Right cardiac atrium (tissue), 5 donors: ENCODE data around the gene ISOC2. TPM values are rescaled to one million over a fixed set of nuclear protein-coding genes. Genes with fewer than 3 reads are reported as not detected.

Experiments
- ATAC-seq, 2 donors: fragments of 200-7000 bp; cut with Tn5 transposase; one replicate each; pipeline versions ENCODE4 v1.8.0 to v1.9.1; 2020; ENCODE audit warnings: moderate library complexity in 2 of 2, mild to moderate bottlenecking in 1 of 2
- DNase-seq, 3 donors: peaks; one replicate each; pipeline ENCODE4 v3.0.0-alpha.2; 2020
- H3K27ac ChIP-seq: one replicate; pipeline ENCODE4 v1.5.1; 2013; ENCODE audit warnings: mild to moderate bottlenecking, low read length, control low read depth, moderate library complexity
- H3K27me3 ChIP-seq: one replicate; pipeline ENCODE4 v1.6.1; 2013; ENCODE audit not compliant: control insufficient read depth, insufficient read depth
- H3K4me1 ChIP-seq: one replicate; pipeline ENCODE4 v1.6.1; 2013; ENCODE audit warnings: low read length; ENCODE audit not compliant: control insufficient read depth, insufficient read depth
- H3K4me3 ChIP-seq: one replicate; pipeline ENCODE4 v1.5.1; 2013; ENCODE audit warnings: low read length, control low read depth
- H3K9me3 ChIP-seq: one replicate; pipeline ENCODE4 v1.6.1; 2013; ENCODE audit warnings: low read length; ENCODE audit not compliant: control insufficient read depth
- WGBS: extraction: QIAGEN DNeasy Blood & Tissue Kit; methylation state at CpG from one replicate; pipeline ENCODE4 v1.1.7; 2013; 5-methylcytosine and 5-hydroxymethylcytosine counted together
- intact Hi-C, 4 donors: fragments of 100-400 bp; cut with DNase I; formaldehyde crosslinking; loops; one replicate each; pipeline versions ENCODE4 v1.11.0 to v1.14.0; 2022 to 2023
- long read RNA-seq, 4 donors: library from polyadenylated mRNA; unstranded; transcript quantifications; one replicate each; pipeline ENCODE4 v2.0.0, GENCODE V29; 2020 to 2021
- polyA plus RNA-seq: library from polyadenylated mRNA; stranded (reverse); fragments of 200-250 nt; gene quantifications from one replicate; pipeline ENCODE4 v1.2.3, GENCODE V29; 2013
- total RNA-seq, 4 donors: library from RNA; stranded (reverse); fragmentation: NEBNext Ultra II Directional; extraction: Animal tissue kit (Norgen Biotek cat#: 25700); gene quantifications; one replicate each; pipeline ENCODE4 v1.2.1, GENCODE V29; 2021
- donor health status: healthy with polysubstance abuse.
- donor health status: DM: no; HTN: yes; CAD: no.
- donor health status: DM: no; HTN: no; CAD: no.
- donor health status: DM: no; HTN: yes; CAD: no; lungs with severe emphysema.
- donor health status: DM: yes; HTN: yes; CAD: no.

ISOC2 gene
- total RNA-seq (10 to 100 TPM; 49.6 to 73.9 (median 62.0) TPM), polyA plus RNA-seq (111 TPM)
- long read RNA-seq, donor 1, transcript ISOC2-202 (6 exons, 998 nt): major isoform, 8 of 9 reads
- long read RNA-seq, donor 1, partial matches to known transcripts: 0 of 9 reads
- long read RNA-seq, donor 1, other reads (novel, unspliced or antisense): 0 of 9 reads
- long read RNA-seq, donor 2, transcript ISOC2-202 (6 exons, 998 nt): major isoform, 6 of 6 reads
- long read RNA-seq, donor 2, partial matches to known transcripts: 0 of 6 reads
- long read RNA-seq, donor 2, other reads (novel, unspliced or antisense): 0 of 6 reads
- long read RNA-seq, donor 3, transcript ISOC2-202 (6 exons, 998 nt): major isoform, 31 of 39 reads
- long read RNA-seq, donor 3, partial matches to known transcripts: 0 of 39 reads
- long read RNA-seq, donor 3, other reads (novel, unspliced or antisense): 3 of 39 reads
- long read RNA-seq, donor 4, transcript ISOC2-202 (6 exons, 998 nt): major isoform, 6 of 8 reads
- long read RNA-seq, donor 4, partial matches to known transcripts: 0 of 8 reads
- long read RNA-seq, donor 4, other reads (novel, unspliced or antisense): 1 of 8 reads

- H3K27me3 ChIP-seq: no peaks in the 10 kb centered on the region
- peaks cover 1% of the 10 kb centered on the region for H3K4me1 ChIP-seq
- peak within 1 kb of the TSS; percentile 67 for H3K4me3 ChIP-seq
- DNase-seq (peak; percentile 100), ATAC-seq (peak; percentile 95 to 97)
- peak within 1 kb of the TSS; percentile 91 for H3K27ac ChIP-seq
- intact Hi-C loops: no loop called here
- WGBS: under 1% methylated on average over 54 of the region's 54 CpGs
- no peaks in the 10 kb centered on the region for H3K9me3 ChIP-seq
Observed at GRCh38 chr19:55461259-55461973, at the start of gene ISOC2. Gene ISOC2, minus strand, starts transcription at chr19:55461642. Its CDS starts 5,156 bp downstream, at chr19:55456486.

- H3K27me3 ChIP-seq: no peaks in the 10 kb centered on the region
- DNase-seq: peak in 1 of 3 donors; percentile 26
- H3K9me3 ChIP-seq: no peaks in the 10 kb centered on the region
- H3K4me1 ChIP-seq: no peaks in the 10 kb centered on the region
- no peak overlapping the region for H3K4me3 ChIP-seq
- no peak for ATAC-seq
- 73% methylated on average over 10 of the region's 10 CpGs for WGBS
- intact Hi-C loops: loop anchor here in 2 of 4 donors (5.0 to 10.0 kb wide), 2 partner anchors 363 to 371 kb away; partner anchors contain the start of gene TNNT1 (in 1 of the 2)
- no peak overlapping the region for H3K27ac ChIP-seq
Observed at GRCh38 chr19:55508120-55508519, 46.7 kb upstream of the ISOC2 start.

GRCh38 chr19:55504981-55505380, 43.5 kb upstream of the ISOC2 start:
- Histone ChIP-seq H3K9me3 (no peaks in the 10 kb centered on the region), H3K27ac (no peak overlapping the region), H3K4me1 (no peaks in the 10 kb centered on the region), H3K4me3 (no peak overlapping the region), H3K27me3 (no peaks in the 10 kb centered on the region)
- DNase-seq: no peak
- ATAC-seq: no peak
- intact Hi-C loops: loop anchor here (2.0 to 10.0 kb wide), 4 partner anchors 36 to 368 kb away; partner anchors contain the start of gene TNNT1 (in 1 of the 4)
- 89% methylated on average over 11 of the region's 11 CpGs for WGBS

- no peak overlapping the region for H3K27ac ChIP-seq
- no peak for ATAC-seq
- WGBS: 39% methylated on average over 13 of the region's 13 CpGs
- DNase-seq: no peak
- H3K4me3 ChIP-seq: no peak overlapping the region
- H3K27me3 ChIP-seq: no peaks in the 10 kb centered on the region
- H3K9me3 ChIP-seq: no peaks in the 10 kb centered on the region
- intact Hi-C loops: loop anchor here (2.0 to 10.0 kb wide), 3 partner anchors 35 to 359 kb away; partner anchors contain the start of gene TNNT1 (in 1 of the 4)
- no peaks in the 10 kb centered on the region for H3K4me1 ChIP-seq
Observed at GRCh38 chr19:55504252-55504603, 42.8 kb upstream of the ISOC2 start.

- peak overlapping the region; percentile 48 for H3K27ac ChIP-seq
- no peaks in the 10 kb centered on the region for H3K9me3 ChIP-seq
- no peaks in the 10 kb centered on the region for H3K4me1 ChIP-seq
- intact Hi-C loops: loop anchor here (2.0 to 10.0 kb wide), 3 partner anchors 35 to 359 kb away; partner anchors contain the start of gene TNNT1 (in 1 of the 4)
- DNase-seq (peak; percentile 95 to 98 (median 98)), ATAC-seq (peak; percentile 97)
- WGBS: 12% methylated on average over 64 of the region's 64 CpGs
- H3K4me3 ChIP-seq: peak overlapping the region; percentile 31
- H3K27me3 ChIP-seq: no peaks in the 10 kb centered on the region
Observed at GRCh38 chr19:55503502-55504251, 42.2 kb upstream of the ISOC2 start.

GRCh38 chr19:55503157-55503501, 41.7 kb upstream of the ISOC2 start:
- H3K4me3 ChIP-seq: no peak overlapping the region
- ATAC-seq (no peak), DNase-seq (peak in 1 of 3 donors; percentile 42)
- 82% methylated on average over 17 of the region's 17 CpGs for WGBS
- H3K4me1 ChIP-seq: no peaks in the 10 kb centered on the region
- no peaks in the 10 kb centered on the region for H3K27me3 ChIP-seq
- intact Hi-C loops: loop anchor here in 3 of 4 donors (5.0 to 10.0 kb wide), 2 partner anchors 36 to 358 kb away; partner anchors contain the start of gene TNNT1 (in 1 of the 3)
- H3K27ac ChIP-seq: no peak overlapping the region
- H3K9me3 ChIP-seq: no peaks in the 10 kb centered on the region

- intact Hi-C loops: loop anchor here in 3 of 4 donors (5.0 to 10.0 kb wide), 2 partner anchors 35 to 358 kb away; partner anchors contain the start of gene TNNT1 (in 1 of the 3)
- H3K27ac ChIP-seq: no peak overlapping the region
- no peak for DNase-seq
Observed at GRCh38 chr19:55502197-55502952, 40.9 kb upstream of the ISOC2 start.

GRCh38 chr19:55500368-55500952, 39.0 kb upstream of the ISOC2 start:
- peak in 2 of 3 donors; percentile 43 to 53 for DNase-seq
- no peak for ATAC-seq
- H3K27ac ChIP-seq: no peak overlapping the region
- intact Hi-C loops: loop anchor here in 3 of 4 donors (5.0 to 10.0 kb wide), 2 partner anchors 33 to 356 kb away; partner anchors contain the start of gene TNNT1 (in 1 of the 3)
- no peaks in the 10 kb centered on the region for H3K27me3 ChIP-seq
- H3K4me3 ChIP-seq: no peak overlapping the region
- no peaks in the 10 kb centered on the region for H3K9me3 ChIP-seq
- H3K4me1 ChIP-seq: no peaks in the 10 kb centered on the region
- 94% methylated on average over 26 of the region's 26 CpGs for WGBS

More at GRCh38 chr19:55502197-55502952, 40.9 kb upstream of the ISOC2 start:
- no peak for ATAC-seq
- Histone ChIP-seq H3K4me1 (no peaks in the 10 kb centered on the region), H3K27me3 (no peaks in the 10 kb centered on the region), H3K9me3 (no peaks in the 10 kb centered on the region), H3K4me3 (no peak overlapping the region)
- WGBS: 92% methylated on average over 9 of the region's 9 CpGs

GRCh38 chr19:55498246-55498840, 36.9 kb upstream of the ISOC2 start:
- DNase-seq: no peak
- intact Hi-C loops: no loop called here
- no peak for ATAC-seq
- H3K27ac ChIP-seq: no peak overlapping the region
- no peaks in the 10 kb centered on the region for H3K9me3 ChIP-seq
- no peaks in the 10 kb centered on the region for H3K4me1 ChIP-seq
- H3K4me3 ChIP-seq: no peak overlapping the region
- 39% methylated on average over 2 of the region's 2 CpGs for WGBS
- no peaks in the 10 kb centered on the region for H3K27me3 ChIP-seq
